Mammary epithelial cell (primary cell): ENCODE data around the gene UBR4.

Experiments
- CTCF ChIP-seq, 2 donors: IDR thresholded peaks in 1 of 2; conservative IDR thresholded peaks in 1 of 2; 2 replicates each; pipeline ENCODE4 v1.5.1; 2011 to 2012; ENCODE audit warnings: inconsistent platforms in 2 of 2, low read length in 2 of 2, mild to moderate bottlenecking in 2 of 2, control low read depth in 1 of 2, low read depth in 1 of 2; ENCODE audit not compliant: insufficient read depth in 1 of 2; ENCODE audit errors: extremely low read depth in 1 of 2
- EZH2 ChIP-seq: IDR thresholded peaks from 2 replicates; pipeline ENCODE4 v1.6.1; 2012; ENCODE audit warnings: low read length, inconsistent platforms, borderline replicate concordance

- no peak for TF ChIP-seq CTCF (conservative IDR thresholded peaks at IDR 0.05 in 1 of 2, IDR thresholded peaks at IDR 0.05 in 1 of 2; ENCODE audit: extremely low read depth in 1 of 2, insufficient read depth in 1 of 2, low read depth in 1 of 2, low read length in 2 of 2)
- TF ChIP-seq EZH2 = no peak
Observed at GRCh38 chr1:19222979-19223824, 13.1 kb upstream of the UBR4 start.
